K562 (cell line): ENCODE data around the gene CD151.

Source experiments
- ESRRA ChIP-seq: fragments of 450-650 bp; IDR thresholded peaks from 2 replicates; pipeline ENCODE4 v1.6.1; 2014; ENCODE audit warnings: low read depth, mild to moderate bottlenecking, moderate library complexity, borderline replicate concordance
- ZNF274 ChIP-seq: IDR thresholded peaks from 2 replicates; pipeline ENCODE4 v1.6.1; 2011; ENCODE audit warnings: low read depth, mild to moderate bottlenecking, low read length, moderate library complexity, borderline replicate concordance

DNA sequence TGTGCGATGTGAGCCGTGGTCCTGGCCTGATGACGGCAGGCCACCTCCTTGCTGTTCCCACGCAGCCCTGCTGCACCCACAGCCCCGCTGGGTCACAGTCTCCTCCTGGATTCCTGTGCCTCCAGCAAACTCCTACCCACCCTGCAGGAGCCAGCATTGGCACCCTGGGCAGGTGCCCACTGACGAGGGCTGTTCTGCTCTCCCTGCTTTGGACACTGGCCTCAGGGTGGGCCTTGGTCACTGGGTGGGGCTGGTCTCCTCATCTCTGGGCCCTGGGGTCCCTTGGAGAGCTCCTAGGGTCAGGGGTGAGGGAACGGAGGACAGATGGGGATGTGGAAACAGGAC is 22.6 kb downstream of the CD151 start:
- no peak for TF ChIP-seq ESRRA
- no peak for TF ChIP-seq ZNF274
